IPS DF 19.7 (cell line): ENCODE data around the gene FAM76B.
A peak's percentile ranks its signal among the peaks of the same experiment; 100 is the strongest.
"Not testable (repeated sequence)": the region's sequence is repeated elsewhere in the genome, so short reads cannot be mapped to it uniquely, and the experiment has no call there.

ENCODE experiments used
- DNase-seq: peaks from one replicate; pipeline ENCODE4 v3.0.0-alpha.2; 2013; ENCODE audit warnings: low read depth, low spot score

FAM76B gene

DNA sequence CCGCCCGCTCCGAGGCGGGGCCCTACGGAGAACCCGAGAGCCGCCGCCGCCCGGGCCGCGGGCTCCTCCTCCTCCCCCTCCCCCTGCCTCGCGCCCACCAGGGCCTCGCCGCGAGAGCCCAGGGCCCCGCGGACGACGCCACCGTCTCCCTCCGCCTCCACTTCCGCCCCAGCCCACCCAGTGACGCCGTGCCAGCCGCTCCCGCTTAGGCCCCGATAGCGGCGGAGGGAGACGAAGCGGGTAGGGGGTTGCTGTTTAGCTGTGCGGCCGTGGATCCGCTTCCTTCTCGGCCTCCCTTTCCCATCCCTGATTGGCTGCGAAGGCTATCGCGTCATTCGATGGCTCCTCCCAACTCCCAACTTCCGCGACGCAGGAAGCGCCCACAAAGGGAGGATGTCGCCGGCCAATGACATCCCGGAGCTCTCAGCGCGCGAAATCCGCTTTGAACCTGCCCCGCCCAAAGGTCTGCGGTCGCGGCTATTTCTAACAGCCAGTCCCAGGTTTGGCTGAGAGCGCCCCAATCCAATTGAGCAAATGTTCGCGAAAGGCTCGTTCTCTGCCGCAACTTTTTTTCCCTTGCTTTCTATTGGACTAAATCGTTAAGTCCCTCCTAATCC lies at the start of gene FAM76B:
FAM76B (minus strand) TSS at position 277 of the 617 bp plus-strand sequence. CDS start 304 bp downstream, outside the sequence.
- peak; percentile 93 for DNase-seq

- DNase-seq, result peak; percentile 12
These were observed 46.3 kb upstream of the FAM76B start for GRCh38 chr11:95835768-95836488.

GRCh38 chr11:95835351-95835750 lies 45.8 kb upstream of the FAM76B start:
- DNase-seq, result no peak

DNA sequence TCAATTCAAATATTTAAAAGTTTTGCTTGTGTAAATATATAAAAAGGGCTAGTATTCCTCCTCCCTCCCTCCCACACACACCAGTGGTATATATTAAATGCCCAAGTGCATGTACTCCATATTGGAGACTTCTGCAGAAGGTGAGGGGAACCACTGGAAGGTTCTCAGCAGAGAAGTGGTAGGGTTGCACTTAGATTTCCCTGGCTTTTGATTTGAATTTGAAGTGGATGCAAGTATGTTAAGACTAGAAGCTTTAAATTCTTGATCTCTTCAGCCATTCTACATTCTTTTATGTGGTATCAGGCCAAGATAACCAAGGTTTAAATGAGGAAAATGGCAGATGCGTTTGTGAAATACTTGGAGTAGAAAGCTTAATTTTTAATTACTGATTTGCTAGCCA lies 43.8 kb upstream of the FAM76B start:
- DNase-seq, result no peak

- DNase-seq, result no peak
These were observed 43.2 kb upstream of the FAM76B start for GRCh38 chr11:95832763-95833162.

GRCh38 chr11:95831198-95831883 lies 41.8 kb upstream of the FAM76B start:
- no peak for DNase-seq

DNA sequence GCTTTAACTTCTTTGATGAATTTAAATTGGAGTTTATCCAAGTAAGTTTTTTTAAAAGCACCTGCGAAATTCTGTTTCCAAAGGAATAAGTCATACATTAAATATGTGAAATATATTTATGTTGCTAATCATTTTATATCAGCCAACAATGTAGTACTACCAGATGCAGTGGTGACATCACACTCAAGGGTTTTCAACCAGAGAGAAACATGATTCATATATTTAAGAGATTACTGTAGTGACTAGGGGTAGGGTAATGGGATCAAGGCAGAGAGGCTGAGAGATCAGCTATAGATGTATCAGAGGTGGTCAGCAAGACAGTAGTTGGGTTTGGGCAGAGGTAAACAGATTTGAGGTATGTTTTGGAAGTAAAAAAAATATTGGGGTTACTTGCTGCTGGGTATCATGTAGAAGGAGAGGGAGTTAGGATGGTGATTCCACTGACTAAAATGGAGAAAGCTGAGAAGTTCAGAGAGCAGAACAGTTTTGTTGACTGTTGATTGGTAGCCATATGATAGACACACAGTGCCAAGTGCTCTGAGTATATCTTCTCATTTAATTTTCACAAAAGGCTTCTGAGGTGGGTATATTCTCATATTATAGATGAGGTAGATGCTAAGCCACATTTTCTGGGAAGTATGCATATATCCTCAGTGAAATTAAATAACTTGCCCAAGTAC lies 40.1 kb upstream of the FAM76B start:
- no peak for DNase-seq

DNA sequence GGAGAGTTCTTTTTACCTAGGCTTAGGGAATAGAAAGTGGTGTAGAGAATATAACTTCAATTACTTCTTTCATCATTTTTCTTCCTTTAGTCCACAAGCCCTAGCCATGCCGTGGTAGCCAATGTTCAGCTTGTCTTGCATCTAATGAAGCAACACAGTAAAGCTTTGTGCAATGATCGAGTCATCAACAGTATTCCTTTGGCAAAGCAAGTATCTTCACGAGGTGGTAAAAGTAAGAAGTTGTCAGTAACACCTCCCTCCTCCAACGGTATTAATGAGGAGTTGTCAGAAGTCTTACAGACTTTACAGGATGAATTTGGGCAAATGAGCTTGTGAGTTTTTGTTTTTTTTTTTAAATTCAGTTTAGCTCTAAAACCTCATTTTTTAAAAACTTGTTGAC lies 38.1 kb upstream of the FAM76B start:
- no peak for DNase-seq

- no peak for DNase-seq
These were observed 32.1 kb upstream of the FAM76B start for GRCh38 chr11:95821640-95822039.

- DNase-seq, result no peak
These were observed 26.5 kb upstream of the FAM76B start for GRCh38 chr11:95816037-95816436.

GRCh38 chr11:95811052-95811451 lies 21.5 kb upstream of the FAM76B start:
- DNase-seq, result not testable (repeated sequence)

DNA sequence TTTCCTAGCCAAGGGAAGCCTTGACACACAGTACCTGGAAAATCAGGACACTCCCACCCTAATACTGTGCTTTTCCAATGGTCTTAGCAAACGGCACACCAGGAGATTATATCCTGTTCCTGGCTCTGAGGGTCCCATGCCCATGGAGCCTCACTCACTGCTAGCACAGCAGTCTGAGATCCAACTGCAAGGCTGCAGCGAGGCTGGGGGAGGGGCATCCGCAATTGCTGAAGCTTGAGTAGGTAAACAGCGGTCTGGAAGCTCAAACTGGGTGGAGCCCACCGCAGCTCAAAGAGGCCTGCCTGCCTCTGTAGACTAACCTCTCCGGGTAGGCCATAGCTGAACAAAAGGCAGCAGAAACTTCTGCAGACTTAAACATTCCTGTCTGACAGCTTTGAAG lies 16.9 kb upstream of the FAM76B start:
- not testable (repeated sequence) for DNase-seq

DNA sequence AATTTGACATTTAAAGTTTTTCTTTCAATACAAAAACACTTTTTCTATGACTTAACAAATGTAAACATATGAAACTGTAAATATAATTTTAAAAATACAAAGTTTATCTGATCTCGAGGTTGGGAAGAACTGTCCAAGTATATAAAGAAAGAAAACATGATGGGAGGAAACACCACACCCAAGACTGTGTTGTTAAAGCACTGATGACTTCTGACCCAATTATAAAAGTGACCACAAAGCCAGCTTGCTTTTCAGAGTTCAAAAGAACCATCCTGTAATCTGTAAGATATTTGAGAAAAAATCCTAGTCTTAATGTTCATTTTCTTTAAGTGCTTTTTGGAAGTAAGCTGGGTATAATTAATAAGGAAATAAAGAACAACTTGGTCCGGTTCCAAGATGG lies 16.3 kb upstream of the FAM76B start:
- no peak for DNase-seq

GRCh38 chr11:95803973-95804372 lies 14.4 kb upstream of the FAM76B start:
- DNase-seq, result no peak

GRCh38 chr11:95802806-95803205 lies 13.2 kb upstream of the FAM76B start:
- DNase-seq, result no peak

- no peak for DNase-seq
These were observed 10.9 kb upstream of the FAM76B start for GRCh38 chr11:95800438-95800837.

DNA sequence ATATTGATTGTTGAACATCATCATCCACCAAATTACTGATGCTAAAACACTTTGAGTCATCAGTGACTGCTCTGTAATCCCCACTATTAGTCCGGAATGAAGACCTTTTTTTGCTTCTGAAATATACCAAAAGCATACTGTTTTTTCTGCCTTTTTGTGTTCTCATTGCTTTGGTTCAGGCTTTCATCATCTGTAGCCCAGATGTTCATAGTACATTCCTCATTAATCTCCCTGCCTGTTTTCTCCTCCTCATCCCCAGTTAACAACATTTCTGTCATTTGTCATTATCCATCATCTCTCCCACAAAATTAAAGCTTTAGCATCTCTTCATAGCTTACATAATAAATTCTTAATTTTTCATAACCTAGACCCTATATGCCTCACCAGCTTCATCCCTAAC lies 10.0 kb upstream of the FAM76B start:
- DNase-seq, result no peak

DNA sequence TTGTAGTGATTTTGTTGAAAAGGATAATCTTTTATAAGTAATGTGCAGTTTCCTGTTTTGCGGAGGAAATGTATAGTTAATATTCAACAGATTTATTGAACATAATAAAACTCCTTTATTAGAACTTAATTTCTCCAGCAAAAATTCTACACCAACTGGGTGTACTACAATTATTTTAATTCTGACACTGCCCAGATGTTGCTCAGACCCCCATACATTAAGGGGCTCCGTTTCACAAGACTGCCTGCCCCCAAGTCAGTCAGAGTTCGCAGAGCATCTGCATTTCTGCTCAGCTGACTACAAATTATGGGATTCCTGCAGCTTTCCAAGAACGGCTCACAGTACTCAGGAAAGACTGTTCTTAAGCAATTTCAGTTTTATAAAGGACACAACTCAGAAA lies 6.9 kb upstream of the FAM76B start:
- no peak for DNase-seq

DNA sequence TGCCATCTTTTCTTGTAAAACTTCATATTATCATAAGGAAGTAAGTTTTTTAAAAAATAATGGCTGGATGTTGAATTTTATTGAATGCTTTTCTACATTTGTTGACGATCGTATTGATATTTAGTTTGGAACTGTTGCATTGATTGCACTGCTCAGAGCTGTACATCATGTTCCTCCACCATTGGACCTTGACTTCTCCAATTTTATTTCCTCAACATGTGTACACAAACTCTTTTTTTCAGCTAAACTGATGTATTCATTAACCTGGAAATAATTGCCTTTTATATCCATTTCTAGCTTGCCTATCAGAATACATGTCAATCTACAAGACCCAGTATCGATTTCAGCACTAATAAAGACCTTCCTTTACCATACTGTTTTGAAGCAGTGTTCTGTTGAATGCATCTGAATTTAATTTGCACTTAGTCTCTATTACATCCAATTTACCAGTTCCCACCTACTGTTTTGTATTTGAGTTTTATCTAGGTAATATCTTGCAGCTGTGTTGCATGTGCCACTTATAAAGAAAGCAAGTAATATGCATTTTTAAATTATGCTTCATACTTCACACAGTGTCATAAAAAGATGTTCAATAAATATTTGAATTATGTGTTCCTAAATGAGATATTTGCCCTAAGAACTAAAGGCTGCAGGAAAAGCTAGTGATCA lies 6.2 kb upstream of the FAM76B start:
- DNase-seq, result no peak

DNA sequence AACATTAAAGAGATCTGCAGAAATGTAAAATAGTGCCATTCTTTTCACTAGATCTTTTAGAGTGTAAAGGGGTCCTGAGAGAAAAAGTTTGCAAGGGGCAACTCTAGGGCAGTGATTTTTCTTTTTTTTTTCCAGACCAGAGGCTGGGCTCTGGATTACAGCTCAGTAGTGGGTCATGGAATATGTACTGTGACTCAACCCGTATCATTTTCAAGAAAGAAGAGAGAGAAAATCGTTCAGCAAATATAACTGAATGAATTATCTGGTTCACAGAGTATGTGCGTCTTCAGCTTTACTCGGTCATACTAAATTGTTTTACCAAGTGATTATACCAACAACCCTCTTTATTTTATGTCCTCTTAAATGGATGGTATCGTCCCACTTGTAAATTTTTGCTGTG lies 4.5 kb upstream of the FAM76B start:
- DNase-seq, result no peak

- DNase-seq, result no peak
These were observed 3.5 kb upstream of the FAM76B start for GRCh38 chr11:95793116-95793515.

DNA sequence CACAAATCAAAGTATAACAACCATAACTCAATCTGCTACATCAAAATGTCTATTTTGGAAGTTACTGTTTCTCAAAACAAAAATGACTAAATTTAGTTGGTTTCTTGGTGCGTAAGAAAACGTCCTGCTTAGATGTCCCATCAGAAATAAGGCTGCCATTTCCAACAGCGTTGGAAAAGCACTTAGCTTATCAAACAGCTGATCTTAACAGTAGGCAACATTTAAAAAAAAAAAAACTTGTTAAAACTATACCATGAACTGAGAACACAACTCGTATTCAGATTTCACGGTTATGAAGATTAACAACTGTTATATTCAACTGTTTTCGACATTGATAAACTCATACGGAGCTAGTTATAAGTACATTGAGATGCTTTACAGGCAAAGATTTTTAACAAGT lies 3.1 kb upstream of the FAM76B start:
- DNase-seq, result no peak
